Measurements from ENCODE around the gene B4GALNT2. TPM values are rescaled to one million over a fixed set of nuclear protein-coding genes. Genes with fewer than 3 reads are reported as not detected.
A peak's percentile ranks its signal among the peaks of the same experiment; 100 is the strongest.

The B4GALNT2 gene
- polyA plus RNA-seq, 2 of the 4 experiments (the other 2 are of a cell fraction) = 0.36 to 0.49 TPM

- peak in 1 of 2 experiments; percentile 23 for DNase-seq (ENCODE audit: low read depth in 1 of 2, low spot score in 1 of 2)
These were observed 65.6 kb downstream of the B4GALNT2 start for GRCh38 chr17:49198211-49198610.

GRCh38 chr17:49200423-49201083 lies 68.0 kb downstream of the B4GALNT2 start:
- H3K9me3 ChIP-seq = no peaks in the 10 kb centered on the region
- no peak for DNase-seq (ENCODE audit: low read depth in 1 of 2, low spot score in 1 of 2)
- no peak overlapping the region for H3K4me3 ChIP-seq
- H3K27ac ChIP-seq = no peak overlapping the region
- no peak for TF ChIP-seq CBX8 (IDR thresholded peaks at IDR 0.05)
- no peak for TF ChIP-seq HDAC2 (IDR thresholded peaks at IDR 0.05)
- TF ChIP-seq EHMT2 (IDR thresholded peaks at IDR 0.05; ENCODE audit: low read depth) = no peak
- TF ChIP-seq, protein P1, sequence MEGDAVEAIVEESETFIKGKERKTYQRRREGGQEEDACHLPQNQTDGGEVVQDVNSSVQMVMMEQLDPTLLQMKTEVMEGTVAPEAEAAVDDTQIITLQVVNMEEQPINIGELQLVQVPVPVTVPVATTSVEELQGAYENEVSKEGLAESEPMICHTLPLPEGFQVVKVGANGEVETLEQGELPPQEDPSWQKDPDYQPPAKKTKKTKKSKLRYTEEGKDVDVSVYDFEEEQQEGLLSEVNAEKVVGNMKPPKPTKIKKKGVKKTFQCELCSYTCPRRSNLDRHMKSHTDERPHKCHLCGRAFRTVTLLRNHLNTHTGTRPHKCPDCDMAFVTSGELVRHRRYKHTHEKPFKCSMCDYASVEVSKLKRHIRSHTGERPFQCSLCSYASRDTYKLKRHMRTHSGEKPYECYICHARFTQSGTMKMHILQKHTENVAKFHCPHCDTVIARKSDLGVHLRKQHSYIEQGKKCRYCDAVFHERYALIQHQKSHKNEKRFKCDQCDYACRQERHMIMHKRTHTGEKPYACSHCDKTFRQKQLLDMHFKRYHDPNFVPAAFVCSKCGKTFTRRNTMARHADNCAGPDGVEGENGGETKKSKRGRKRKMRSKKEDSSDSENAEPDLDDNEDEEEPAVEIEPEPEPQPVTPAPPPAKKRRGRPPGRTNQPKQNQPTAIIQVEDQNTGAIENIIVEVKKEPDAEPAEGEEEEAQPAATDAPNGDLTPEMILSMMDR (IDR thresholded peaks at IDR 0.05) = no peak
- no peak for TF ChIP-seq CEBPB (IDR thresholded peaks at IDR 0.05)
- no peak for TF ChIP-seq RFX5 (IDR thresholded peaks at IDR 0.05)
- no peak for TF ChIP-seq CHD2 (IDR thresholded peaks at IDR 0.05; ENCODE audit: low read length, partially characterized antibody)
- no peak for TF ChIP-seq ZNF302 (CRISPR knock-in tag; IDR thresholded peaks at IDR 0.05)
- no peak for TF ChIP-seq ESRRA (IDR thresholded peaks at IDR 0.05; ENCODE audit: borderline replicate concordance, low read length)
- TF ChIP-seq RAD21 (conservative IDR thresholded peaks at IDR 0.05 in 1 of 2, IDR thresholded peaks at IDR 0.05 in 1 of 2) = no peak
- no peak for TF ChIP-seq ELK1 (IDR thresholded peaks at IDR 0.05; ENCODE audit: low read depth, low read length)
- H3K4me1 ChIP-seq = peaks cover 15% of the 10 kb centered on the region
- WGBS (ENCODE audit: missing lambda C conversion rate) = 82% methylated on average over 13 of the region's 13 CpGs
- no peak overlapping the region for H3K4me2 ChIP-seq
- CTCF ChIA-PET = interaction anchor here (0.7 to 17.4 kb wide), 9 partner anchors 8 to 564 kb away, joined by 3 to 224 read pairs (median 8); partner anchors contain the start of genes ABI3, GNGT2 and PHOSPHO1
- FAIRE-seq = no peak
- POLR2A ChIA-PET = no interaction called here
- ATAC-seq = no peak

More at GRCh38 chr17:49198211-49198610, 65.6 kb downstream of the B4GALNT2 start:
- 83% methylated on average over 2 of the region's 2 CpGs for WGBS (ENCODE audit: missing lambda C conversion rate)
- peaks cover 20% of the 10 kb centered on the region for H3K4me1 ChIP-seq
- POLR2A ChIA-PET = interaction anchor here (0.7 kb wide), 1 partner anchor 110 kb away, joined by 3 read pairs; no protein-coding TSS in a partner anchor
- ATAC-seq (no peak), FAIRE-seq (no peak)
- TF ChIP-seq EHF (CRISPR knock-in tag; IDR thresholded peaks at IDR 0.05) (no peak), RFX5 (IDR thresholded peaks at IDR 0.05) (no peak), CBX8 (IDR thresholded peaks at IDR 0.05) (no peak), CHD2 (IDR thresholded peaks at IDR 0.05; ENCODE audit: low read length, partially characterized antibody) (no peak), FOSL2 (IDR thresholded peaks at IDR 0.05) (no peak), FOSL2 (CRISPR knock-in tag; IDR thresholded peaks at IDR 0.05) (no peak), MAZ (IDR thresholded peaks at IDR 0.05; ENCODE audit: borderline replicate concordance, low read depth, low read length) (no peak), KDM1A (IDR thresholded peaks at IDR 0.05; ENCODE audit: low read depth) (no peak)
- TF ChIP-seq, protein P2, sequence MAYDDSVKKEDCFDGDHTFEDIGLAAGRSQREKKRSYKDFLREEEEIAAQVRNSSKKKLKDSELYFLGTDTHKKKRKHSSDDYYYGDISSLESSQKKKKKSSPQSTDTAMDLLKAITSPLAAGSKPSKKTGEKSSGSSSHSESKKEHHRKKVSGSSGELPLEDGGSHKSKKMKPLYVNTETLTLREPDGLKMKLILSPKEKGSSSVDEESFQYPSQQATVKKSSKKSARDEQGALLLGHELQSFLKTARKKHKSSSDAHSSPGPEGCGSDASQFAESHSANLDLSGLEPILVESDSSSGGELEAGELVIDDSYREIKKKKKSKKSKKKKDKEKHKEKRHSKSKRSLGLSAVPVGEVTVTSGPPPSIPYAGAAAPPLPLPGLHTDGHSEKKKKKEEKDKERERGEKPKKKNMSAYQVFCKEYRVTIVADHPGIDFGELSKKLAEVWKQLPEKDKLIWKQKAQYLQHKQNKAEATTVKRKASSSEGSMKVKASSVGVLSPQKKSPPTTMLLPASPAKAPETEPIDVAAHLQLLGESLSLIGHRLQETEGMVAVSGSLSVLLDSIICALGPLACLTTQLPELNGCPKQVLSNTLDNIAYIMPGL (CRISPR knock-in tag; IDR thresholded peaks at IDR 0.05; ENCODE audit: borderline replicate concordance) = no peak
- TF ChIP-seq, protein P3, sequence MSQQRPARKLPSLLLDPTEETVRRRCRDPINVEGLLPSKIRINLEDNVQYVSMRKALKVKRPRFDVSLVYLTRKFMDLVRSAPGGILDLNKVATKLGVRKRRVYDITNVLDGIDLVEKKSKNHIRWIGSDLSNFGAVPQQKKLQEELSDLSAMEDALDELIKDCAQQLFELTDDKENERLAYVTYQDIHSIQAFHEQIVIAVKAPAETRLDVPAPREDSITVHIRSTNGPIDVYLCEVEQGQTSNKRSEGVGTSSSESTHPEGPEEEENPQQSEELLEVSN (IDR thresholded peaks at IDR 0.05; ENCODE audit: borderline replicate concordance, low read depth) = no peak
- H3K27ac ChIP-seq = peak overlapping the region; percentile 37 to 67; a peak in 5 of 6 replicates
- peak overlapping the region; percentile 6; the same call in 1 of the 3 replicates for H3K4me2 ChIP-seq
- no peaks in the 10 kb centered on the region for H3K9me3 ChIP-seq
- no peak overlapping the region for H3K4me3 ChIP-seq
- CTCF ChIA-PET = interaction anchor here (0.8 to 17.4 kb wide), 9 partner anchors 9 to 384 kb away, joined by 3 to 224 read pairs (median 5); partner anchors contain the start of genes ABI3, GNGT2 and PHOSPHO1

Measured in A549 (cell line).